GM18519 (cell line): ENCODE results near the gene GALNT1.
"Not testable (repeated sequence)": the region's sequence is repeated elsewhere in the genome, so short reads cannot be mapped to it uniquely, and the experiment has no call there.

Source experiments
- ATAC-seq: cut with Tn5 transposase; IDR thresholded peaks from one replicate; pipeline ENCODE4 v1.9.1; 2021; ENCODE audit warnings: mild to moderate bottlenecking, moderate library complexity; ENCODE audit not compliant: unreplicated experiment, low FRiP score

The GALNT1 gene

DNA sequence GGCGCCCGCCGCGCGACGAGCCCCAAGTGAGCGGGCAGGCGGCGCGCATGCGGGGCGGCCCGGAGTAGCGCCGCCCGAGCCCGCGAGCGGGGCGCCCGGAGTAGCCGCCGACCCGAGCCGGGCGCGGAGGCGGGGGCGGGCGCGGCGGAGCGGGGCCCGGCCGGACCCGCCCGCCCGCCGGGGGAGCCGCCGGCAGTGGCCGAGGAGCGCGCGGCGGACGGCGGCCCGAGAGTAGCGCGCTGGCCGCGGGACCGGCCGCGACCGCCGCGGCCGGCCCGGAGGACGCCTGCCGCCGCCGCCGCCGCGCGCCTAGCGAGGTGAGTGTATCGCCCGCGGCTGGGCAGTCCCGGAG lies at the start of gene GALNT1:
Gene GALNT1, plus strand, starts transcription at position 195 of the 352 bp plus-strand sequence. CDS start 72,923 bp downstream, outside the sequence.
- ATAC-seq = no peak

DNA sequence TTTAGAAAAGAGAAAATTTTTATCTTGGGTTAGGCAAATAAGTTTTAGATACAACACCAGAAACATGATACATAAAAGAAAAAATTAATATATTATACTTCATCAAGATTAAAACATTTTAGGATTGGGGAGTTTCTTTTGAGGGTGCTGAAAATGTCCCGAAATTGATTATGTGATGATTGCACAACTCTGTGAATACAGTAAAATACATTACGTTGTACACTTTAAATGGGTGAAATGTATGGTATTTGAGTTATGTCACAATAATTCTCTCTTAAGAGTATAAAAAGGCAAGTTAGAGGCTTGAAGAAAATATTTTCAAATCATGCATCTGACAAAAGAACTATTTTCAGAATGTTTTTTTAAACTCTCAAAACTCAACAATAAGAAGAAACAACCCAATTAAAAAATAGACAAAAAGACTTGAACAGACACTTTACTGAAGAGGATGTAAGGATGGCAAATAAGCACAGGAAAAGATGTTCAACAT lies 47.6 kb upstream of the GALNT1 start:
- ATAC-seq = no peak

DNA sequence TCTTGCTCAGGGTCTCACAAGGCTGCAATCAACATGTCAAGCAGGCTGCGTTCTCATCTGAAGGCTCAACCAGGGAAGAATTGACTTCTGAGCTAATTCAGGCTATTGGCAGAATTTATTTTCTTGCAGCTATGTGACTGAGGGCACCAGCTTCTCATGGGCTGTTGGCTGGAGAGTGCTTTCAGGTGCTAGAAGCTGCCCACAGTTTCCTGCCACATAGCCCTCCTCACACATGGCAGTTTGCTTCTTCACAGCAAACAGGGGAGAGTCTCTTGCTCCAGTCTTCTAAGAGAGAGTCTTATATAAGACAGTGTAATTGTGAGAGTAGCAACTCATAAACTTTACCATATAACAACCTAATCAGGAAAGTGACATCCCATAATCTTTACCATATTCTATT lies 46.2 kb upstream of the GALNT1 start:
- ATAC-seq = no peak

DNA sequence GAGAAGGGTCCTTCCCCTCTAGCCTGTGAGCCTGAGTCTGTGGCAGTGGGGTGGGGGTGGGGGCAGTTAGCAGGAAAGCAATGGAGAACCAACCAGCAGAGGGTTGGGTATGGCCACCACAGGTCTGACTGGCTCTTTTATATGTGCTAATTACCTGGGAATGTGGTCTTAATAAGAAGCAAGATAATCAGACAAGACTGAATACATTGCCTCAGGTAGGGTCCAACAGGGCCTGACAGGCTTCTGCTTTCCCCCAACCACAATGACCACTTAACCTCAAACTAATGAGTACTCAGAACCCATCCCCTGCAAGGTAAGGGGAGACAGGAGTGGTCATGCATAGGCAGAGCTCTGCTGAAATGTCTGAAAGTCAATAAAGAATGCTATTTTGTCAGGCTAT lies 39.2 kb upstream of the GALNT1 start:
- no peak for ATAC-seq

DNA sequence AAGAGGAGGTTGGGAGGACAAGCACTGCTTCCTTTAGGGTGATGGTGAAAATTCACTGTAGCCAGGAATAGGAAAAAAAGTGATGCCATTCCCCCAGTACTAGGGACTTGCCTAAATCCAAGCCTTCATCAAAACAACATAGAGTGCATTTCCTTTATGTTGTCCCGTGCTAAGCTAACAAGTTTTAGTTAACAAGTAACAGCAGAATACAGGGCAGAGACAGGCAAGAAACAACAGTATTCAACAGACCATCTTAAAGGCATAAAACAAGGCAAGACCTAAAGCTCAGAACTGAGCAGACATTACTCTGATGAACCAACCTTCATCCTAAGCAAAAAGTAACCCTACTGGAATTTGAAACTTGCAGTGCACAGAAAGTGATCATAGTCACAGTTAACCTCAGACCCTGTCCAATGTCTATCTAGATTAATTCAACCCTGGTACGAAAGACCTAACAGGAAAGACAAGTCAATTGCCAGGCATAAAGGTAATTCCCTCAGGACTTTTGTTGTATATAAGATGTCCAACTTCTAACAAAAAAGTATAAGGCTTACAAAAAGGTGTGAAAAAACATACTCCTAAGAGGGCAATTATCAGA lies 34.4 kb upstream of the GALNT1 start:
- ATAC-seq = no peak

DNA sequence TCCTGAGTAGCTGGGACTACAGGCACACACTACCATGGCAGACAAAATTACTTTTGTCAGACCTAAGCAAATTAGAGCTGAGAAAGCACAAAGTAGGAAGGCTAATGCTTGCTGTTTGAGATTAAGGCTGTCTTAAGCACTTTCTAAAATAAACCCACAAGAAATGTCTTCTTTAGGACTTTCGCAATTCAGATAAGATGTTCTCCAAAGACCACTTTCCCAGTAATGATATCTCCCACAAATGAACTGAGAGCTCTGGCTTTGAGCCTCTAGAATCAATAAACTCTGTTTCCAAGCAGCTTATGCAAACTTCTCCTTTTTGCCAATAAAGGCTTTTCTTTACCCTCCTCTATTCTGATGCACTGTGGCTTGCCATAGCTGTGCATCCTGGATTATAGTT lies 32.0 kb upstream of the GALNT1 start:
- ATAC-seq = no peak

DNA sequence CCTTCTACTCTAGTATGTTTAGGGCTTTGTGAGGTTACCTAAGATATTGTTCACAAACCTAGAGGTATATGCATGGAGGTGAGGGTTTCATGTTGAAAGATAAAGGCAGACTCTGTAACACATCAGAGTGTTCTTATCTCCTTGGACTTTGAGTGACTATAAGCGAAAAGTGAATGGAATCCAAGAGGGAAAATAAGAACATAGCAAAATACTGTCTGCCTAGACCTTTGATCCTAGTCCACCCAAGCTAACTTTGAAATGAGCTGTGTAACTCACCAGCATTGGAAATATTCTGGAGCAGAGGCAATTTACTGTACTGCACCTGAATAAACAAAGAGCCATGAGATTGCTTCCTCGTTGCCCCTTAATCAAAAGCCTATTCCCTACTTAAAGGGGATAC lies 28.2 kb upstream of the GALNT1 start:
- ATAC-seq = no peak

DNA sequence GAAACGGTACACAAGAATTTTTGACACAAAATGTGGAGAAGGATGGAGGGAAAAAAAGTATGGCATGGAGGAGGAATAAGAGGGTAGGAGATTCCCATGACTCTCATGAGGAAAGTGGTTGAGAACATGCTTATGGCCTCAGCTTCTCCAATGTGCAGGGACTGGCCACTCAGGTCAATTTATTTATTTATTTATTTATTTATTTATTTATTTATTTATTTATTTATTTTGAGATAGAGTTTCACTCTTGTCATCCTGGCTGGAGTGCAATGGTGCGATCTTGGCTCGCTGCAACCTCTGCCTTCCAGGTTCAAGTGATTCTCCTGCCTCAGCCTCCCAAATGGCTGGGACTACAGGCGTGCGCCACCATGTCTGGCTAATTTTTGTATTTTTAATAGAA lies 26.0 kb upstream of the GALNT1 start:
- ATAC-seq = not testable (repeated sequence)

DNA sequence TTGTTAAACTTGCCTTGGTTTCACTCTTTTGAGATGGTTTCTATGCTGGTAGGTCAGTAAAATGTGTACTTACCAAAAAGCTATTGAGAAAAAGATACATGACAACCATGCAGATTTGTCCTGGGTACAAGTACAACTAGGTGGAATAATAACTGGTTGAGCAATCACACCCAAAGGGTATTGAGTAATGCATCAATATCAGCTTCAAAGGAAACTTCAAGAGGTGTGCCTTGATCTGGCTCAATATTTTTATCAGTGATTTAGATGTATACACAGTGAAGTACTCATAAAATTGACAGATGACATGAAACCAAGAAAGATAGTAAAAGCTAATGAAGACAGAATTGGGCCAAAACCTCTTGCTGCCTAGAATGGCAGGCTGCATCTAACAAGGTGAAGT lies 21.7 kb upstream of the GALNT1 start:
- no peak for ATAC-seq

DNA sequence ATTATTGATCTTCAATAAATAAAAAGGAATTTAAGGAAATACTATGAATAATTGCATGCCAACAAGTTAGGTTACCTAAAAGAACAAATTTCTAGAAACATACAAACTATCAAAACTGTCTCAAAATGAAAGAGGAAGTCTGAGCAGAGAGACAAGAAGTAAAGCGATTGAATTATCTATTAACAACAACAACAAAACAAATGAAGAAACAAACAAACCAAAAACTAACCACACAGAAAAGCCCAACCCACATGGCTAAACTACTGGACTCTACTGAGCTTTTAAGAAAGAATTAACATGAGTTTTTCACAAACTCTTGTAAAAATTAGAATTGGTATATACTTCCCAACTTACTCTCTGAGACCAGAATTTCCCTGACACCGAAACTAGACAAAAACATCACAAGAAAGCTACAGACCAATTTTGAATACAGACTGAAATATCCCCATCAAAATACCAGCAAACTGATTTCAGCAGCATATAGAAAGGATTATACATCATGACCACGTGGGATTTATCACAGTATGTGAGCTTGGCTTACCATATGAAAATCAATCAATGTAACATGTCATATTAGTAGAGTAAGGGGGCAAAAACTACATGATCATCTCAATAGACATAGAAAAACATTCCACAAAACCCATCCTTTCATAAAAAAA lies 16.6 kb upstream of the GALNT1 start:
- peak; percentile 64 for ATAC-seq

DNA sequence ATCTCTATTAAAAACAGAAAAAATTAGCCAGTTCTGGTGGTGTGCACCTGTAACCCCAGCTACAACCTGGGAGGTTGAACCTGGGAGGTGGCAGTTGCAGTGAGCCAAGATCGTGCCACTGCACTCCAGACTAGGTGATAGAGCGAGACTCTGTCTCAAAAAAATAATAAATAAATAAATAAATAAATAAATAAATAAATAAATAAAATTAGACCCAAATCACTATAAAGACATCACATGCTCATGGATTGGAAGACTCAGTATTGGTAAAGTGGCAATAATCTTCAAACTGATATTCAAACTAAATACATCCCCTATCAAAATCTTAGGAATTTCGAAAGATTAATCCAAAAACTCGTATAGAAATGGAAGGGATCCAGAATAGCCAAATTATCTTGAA lies 15.5 kb upstream of the GALNT1 start:
- no peak for ATAC-seq

DNA sequence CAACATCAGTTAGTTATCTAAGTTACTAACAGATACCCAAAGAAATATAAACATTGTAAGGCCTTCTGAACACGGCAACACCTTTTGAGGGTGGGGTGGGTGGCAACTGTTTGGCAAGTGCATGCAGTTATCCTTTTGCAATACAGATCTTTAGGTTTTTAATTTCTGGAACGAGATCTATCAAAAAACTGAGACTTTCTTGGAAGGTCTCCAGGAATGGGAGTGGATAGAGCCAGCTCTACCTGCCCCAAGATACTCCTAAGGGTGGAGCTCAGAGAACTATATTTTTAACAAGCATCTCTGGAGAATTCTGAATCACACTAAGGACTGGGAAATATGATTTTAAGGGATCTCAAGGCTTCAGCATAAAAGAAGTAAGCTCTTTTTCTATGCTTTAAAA lies 11.4 kb upstream of the GALNT1 start:
- no peak for ATAC-seq

DNA sequence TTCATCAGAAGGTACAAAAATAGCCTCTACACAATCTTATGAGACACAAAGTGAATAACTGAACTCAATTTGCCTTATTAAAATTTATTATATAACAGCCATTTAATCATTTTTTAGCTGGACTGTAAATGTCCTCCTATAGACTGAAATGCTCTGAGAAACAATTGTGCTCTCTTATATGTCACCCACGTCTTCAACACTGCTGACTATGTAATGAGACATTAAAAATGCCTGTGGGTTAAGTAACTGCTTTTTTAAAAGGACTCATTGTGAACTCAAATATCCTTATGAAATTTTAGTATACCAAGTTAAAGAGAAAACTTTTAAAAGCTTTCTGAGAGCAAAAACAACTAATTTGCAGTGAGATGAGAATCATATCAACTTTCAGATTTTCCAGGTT lies 10.4 kb upstream of the GALNT1 start:
- no peak for ATAC-seq

DNA sequence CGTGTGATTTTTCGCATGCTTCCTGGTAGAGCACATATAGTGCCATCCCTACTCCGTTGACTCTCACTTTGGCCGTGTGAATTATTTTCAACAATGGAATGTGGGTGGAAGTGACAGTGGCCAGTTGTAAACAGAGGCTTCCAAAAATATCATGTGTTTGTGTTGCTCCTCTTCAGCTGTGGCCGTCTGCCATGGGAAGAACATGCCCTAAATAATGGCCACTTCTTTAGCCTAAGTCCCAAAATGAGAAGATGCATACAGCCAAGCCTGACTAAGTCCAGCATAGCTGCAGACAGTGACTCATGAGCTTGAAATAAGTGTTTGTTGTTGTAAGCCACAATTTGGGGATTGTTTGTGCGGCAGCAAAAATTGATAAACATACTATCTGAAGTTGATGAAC lies 8.9 kb upstream of the GALNT1 start:
- no peak for ATAC-seq

DNA sequence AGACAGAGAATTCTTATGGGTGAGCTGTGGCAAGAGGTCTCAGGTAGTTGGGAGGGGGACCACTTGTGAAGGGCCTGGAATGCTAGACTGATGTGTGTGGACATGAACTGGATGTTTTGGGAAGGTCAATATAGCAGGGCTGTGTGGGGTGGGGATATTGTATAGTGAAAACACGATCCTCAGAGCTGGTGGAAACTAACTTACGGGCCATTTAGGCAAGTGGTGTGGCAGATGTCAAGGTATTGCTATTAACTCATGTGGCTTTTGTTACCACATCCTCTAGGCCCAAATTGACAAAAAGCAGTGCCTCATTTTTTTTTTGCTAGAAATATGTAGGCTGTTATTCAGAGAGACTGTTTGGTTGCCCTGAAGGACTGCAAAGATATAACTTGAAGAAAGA lies 8.0 kb upstream of the GALNT1 start:
- ATAC-seq = no peak

DNA sequence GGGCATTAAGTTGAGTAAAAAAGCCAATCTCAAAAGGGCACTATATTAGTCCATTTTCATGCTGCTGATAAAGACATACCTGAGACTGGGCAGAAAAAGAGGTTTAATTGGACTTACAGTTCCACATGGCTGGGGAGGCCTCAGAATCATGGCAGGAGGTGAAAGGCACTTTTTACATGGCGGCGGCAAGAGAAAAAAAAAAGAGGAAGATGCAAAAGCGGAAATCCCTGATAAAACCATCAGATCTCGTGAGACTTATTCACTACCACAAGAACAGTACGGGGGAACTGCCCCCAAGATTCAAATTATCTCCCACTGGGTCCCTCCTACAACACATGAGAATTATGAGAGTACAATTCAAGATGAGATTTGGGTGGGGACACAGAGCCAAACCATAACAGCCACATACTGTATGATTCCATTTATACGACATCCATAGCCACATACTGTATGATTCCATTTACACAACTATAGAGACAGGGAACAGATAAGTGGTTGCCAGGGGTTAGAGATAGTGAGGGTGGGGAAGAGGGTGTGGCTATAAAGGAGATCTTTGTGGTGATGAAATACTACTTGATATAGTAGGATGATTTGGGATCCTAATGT lies 5.2 kb upstream of the GALNT1 start:
- ATAC-seq = not testable (repeated sequence)

DNA sequence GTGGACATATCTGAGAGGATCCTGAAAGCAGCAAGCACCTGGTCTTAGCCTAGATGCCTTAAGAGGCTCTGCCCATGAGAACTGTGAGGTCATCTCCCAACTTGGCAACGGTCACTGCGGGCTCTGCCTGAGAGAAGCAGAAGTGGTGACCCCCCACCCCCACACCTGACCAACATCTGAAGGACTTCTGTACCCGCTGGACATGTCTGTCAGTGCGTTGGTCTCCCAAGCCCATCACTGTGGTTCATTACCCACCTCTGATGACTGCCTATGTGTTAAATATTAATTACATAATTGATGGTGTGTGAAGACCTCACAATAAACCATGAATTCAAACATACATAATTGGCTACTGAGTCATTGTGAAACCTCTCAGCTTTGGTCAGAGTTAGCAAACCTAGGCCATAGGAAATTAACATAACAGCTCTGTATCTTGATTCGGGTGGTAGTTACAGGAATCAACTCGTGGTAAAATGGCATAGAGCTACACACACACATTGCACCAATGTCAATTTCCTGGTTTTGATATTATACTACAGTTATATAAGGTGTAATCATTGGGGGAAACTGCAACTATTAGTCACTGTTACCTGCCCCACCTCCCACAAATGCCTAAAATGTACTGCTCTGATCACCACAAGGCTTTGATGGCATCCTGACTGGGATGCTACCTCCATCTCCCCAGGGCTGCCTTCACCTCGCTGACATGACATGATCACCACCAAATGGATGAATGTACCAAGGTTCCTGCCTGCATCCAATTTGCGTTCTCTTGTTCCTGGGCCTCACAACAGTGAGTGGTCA lies 4.3 kb upstream of the GALNT1 start:
- no peak for ATAC-seq

DNA sequence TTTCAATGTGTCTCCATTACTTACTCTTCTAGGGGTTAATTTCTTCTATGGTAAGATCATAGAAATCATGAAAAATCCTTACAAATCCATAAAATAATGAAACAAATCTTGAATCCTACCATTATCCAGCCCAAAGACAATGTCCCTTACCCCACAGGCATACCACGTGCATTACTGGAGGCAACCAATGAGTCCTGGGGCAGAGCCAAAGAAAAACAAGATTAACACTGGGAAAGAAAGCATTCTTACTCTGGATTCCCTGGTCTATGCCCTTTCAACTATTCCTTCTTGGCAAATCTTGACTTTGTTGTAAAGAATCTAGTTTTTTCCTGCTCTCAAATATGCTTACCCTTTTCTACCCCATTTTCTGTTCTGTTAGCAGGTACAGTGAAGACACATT lies 3.1 kb upstream of the GALNT1 start:
- no peak for ATAC-seq

DNA sequence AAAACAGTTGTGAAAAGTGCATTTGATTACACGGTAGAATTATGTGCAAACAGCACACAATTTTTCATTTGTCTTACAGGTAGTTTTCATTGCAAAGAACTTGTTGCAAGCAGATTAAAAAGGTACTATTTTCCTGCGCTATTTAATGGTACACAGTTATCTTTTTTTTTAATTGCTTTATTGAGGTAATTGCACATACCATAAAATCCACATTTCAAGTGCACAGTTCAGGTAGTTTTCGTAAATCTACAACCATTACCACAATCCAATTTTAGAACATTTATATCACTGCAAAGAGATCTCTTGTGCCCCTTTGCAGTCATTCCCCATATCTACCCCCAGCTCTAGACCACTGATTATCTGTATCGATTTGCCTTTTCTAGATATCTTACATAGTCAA lies 2.6 kb upstream of the GALNT1 start:
- no peak for ATAC-seq

DNA sequence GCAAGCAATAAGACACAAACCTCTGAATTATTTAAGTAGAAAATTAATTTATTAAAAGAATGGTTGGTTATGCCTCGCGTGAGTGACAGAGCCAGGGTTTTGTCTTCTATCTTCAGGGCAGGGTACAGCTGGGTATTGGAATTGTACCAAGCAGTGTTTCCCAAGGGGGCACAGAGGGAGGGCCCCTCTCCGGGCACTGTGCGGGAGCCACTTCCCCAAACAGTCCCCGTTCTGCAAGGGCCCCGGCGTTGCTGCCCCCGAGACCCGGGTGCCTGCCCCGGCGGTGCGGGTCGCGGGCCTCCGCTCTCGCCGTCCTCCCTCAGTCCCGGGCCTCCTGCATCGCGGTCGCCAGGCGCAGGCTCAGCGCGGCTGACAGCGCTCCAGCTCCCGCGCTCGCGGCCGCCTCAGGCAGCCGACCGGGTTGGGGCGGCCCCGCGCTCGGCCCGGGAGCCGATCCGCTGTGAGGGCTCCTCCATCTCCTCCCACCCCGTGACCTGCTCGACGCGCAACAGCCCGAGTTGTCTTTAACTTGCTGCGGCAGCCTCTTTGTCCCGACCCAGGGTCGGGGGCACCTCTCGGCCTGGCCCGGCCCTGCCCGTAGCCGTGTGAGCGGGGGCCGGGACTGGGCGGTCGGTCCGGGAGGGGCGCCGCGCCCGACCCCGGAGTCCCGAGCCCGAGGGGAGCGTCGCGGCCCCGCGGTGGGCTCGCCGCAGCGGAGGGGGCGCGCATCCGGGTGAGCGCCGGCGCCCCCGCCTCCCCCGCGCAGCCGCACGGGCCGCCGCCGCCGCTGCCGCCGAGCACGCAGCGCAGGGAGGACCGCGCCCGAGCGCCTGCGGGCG lies 620 bp upstream of the GALNT1 start:
- peak; percentile 35 for ATAC-seq
